H9 (cell line): Measurements from ENCODE around the gene NHSL2. TPM values are rescaled to one million over a fixed set of nuclear protein-coding genes. Genes with fewer than 3 reads are reported as not detected.

Source experiments
- DNase-seq: peaks from one replicate; pipeline ENCODE4 v3.0.0-alpha.2; 2017
- H2AFZ ChIP-seq: one replicate; pipeline ENCODE4 v1.6.1; 2013; ENCODE audit warnings: mild to moderate bottlenecking, low read length, control low read depth, moderate library complexity
- H2AK5ac ChIP-seq: 2 replicates; pipeline ENCODE4 v1.6.1; 2013; ENCODE audit warnings: low read length, control low read depth, mixed read lengths; ENCODE audit not compliant: insufficient read length
- H2BK120ac ChIP-seq: one replicate; pipeline ENCODE4 v1.6.1; 2013; ENCODE audit warnings: low read depth, mild to moderate bottlenecking, low read length, control low read depth, inconsistent platforms; ENCODE audit not compliant: poor library complexity, severe bottlenecking
- H2BK12ac ChIP-seq: 2 replicates; pipeline ENCODE4 v1.6.1; 2013; ENCODE audit warnings: low read length, control low read depth, mixed read lengths, low read depth; ENCODE audit not compliant: insufficient read length
- H2BK15ac ChIP-seq: 2 replicates; pipeline ENCODE4 v1.6.1; 2013; ENCODE audit warnings: low read depth, low read length, control low read depth
- H2BK20ac ChIP-seq: one replicate; pipeline ENCODE4 v1.6.1; 2013; ENCODE audit warnings: low read depth, mild to moderate bottlenecking, low read length, control low read depth, inconsistent platforms; ENCODE audit not compliant: poor library complexity, severe bottlenecking
- H2BK5ac ChIP-seq: 2 replicates; pipeline ENCODE4 v1.6.1; 2013; ENCODE audit warnings: low read length, control low read depth, mixed read lengths; ENCODE audit not compliant: insufficient read length
- H3K14ac ChIP-seq: 2 replicates; pipeline ENCODE4 v1.6.1; 2013; ENCODE audit warnings: low read length, control low read depth; ENCODE audit not compliant: insufficient read depth
- H3K18ac ChIP-seq: 2 replicates; pipeline ENCODE4 v1.6.1; 2013; ENCODE audit warnings: low read depth, mild to moderate bottlenecking, mixed read lengths, low read length, control low read depth; ENCODE audit not compliant: insufficient read length
- H3K23ac ChIP-seq: 2 replicates; pipeline ENCODE4 v1.6.1; 2013; ENCODE audit warnings: low read length, control low read depth, mixed read lengths, low read depth; ENCODE audit not compliant: insufficient read length
- H3K23me2 ChIP-seq: 2 replicates; pipeline ENCODE4 v1.6.1; 2013; ENCODE audit warnings: low read depth, mild to moderate bottlenecking, mixed read lengths, low read length, control low read depth; ENCODE audit not compliant: insufficient read length, poor library complexity, severe bottlenecking
- H3K27ac ChIP-seq: 2 replicates; pipeline ENCODE4 v1.5.1; 2013; ENCODE audit warnings: low read length, control low read depth, mixed read lengths, low read depth; ENCODE audit not compliant: insufficient read length
- H3K27me3 ChIP-seq: 2 replicates; pipeline ENCODE4 v1.6.1; 2013; ENCODE audit warnings: low read length, control low read depth, inconsistent platforms; ENCODE audit not compliant: insufficient read depth
- H3K4ac ChIP-seq: 2 replicates; pipeline ENCODE4 v1.6.1; 2013; ENCODE audit warnings: low read depth, mild to moderate bottlenecking, control low read depth, inconsistent platforms, low read length, moderate library complexity
- H3K4me1 ChIP-seq: 2 replicates; pipeline ENCODE4 v1.6.1; 2013; ENCODE audit warnings: low read length, control low read depth, inconsistent platforms; ENCODE audit not compliant: insufficient read depth
- H3K4me2 ChIP-seq: 2 replicates; pipeline ENCODE4 v1.6.1; 2013; ENCODE audit warnings: low read length, control low read depth, mixed read lengths; ENCODE audit not compliant: insufficient read length, insufficient read depth
- H3K56ac ChIP-seq: 2 replicates; pipeline ENCODE4 v1.6.1; 2013; ENCODE audit warnings: low read depth, mild to moderate bottlenecking, mixed read lengths, low read length, control low read depth; ENCODE audit not compliant: insufficient read length
- H3K79me1 ChIP-seq: 2 replicates; pipeline ENCODE4 v1.6.1; 2013; ENCODE audit warnings: low read depth, mild to moderate bottlenecking, moderate library complexity, low read length, control low read depth, inconsistent platforms; ENCODE audit not compliant: insufficient read depth, poor library complexity, severe bottlenecking
- H3K79me2 ChIP-seq: 2 replicates; pipeline ENCODE4 v1.6.1; 2013; ENCODE audit warnings: low read length, control low read depth, inconsistent platforms; ENCODE audit not compliant: insufficient read depth
- H3K9ac ChIP-seq: 2 replicates; pipeline ENCODE4 v1.6.1; 2013; ENCODE audit warnings: low read length, control low read depth, mixed read lengths; ENCODE audit not compliant: insufficient read length; ENCODE audit errors: extremely low read depth
- H3K9me3 ChIP-seq: one replicate; pipeline ENCODE4 v1.6.1; 2013; ENCODE audit warnings: low read depth, low read length, inconsistent platforms; ENCODE audit not compliant: control insufficient read depth
- H3T11ph ChIP-seq: one replicate; pipeline ENCODE4 v1.6.1; 2013; ENCODE audit warnings: mild to moderate bottlenecking, low read length, control low read depth, inconsistent platforms
- H4K20me1 ChIP-seq: one replicate; pipeline ENCODE4 v1.6.1; 2013; ENCODE audit not compliant: control insufficient read depth, insufficient read length, insufficient read depth
- H4K5ac ChIP-seq: 2 replicates; pipeline ENCODE4 v1.6.1; 2013; ENCODE audit warnings: low read depth, mild to moderate bottlenecking, mixed read lengths, low read length, control low read depth; ENCODE audit not compliant: insufficient read length
- H4K8ac ChIP-seq: replicated peaks from 2 replicates; pipeline ENCODE4 v1.6.1; 2013; ENCODE audit warnings: low read length, control low read depth, mixed read lengths, low read depth; ENCODE audit not compliant: insufficient read length
- H4K91ac ChIP-seq: 2 replicates; pipeline ENCODE4 v1.6.1; 2013; ENCODE audit warnings: low read depth, mild to moderate bottlenecking, moderate library complexity, mixed read lengths, low read length, control low read depth; ENCODE audit not compliant: insufficient read length
- H3K27ac Mint-ChIP-seq, 3 experiments: 2 replicates in 2 of 3; 3 replicates in 1 of 3; pipeline ENCODE4 v1.8.0; 2020 to 2021; ENCODE audit warnings: mixed read lengths in 3 of 3, mild to moderate bottlenecking in 1 of 3, moderate library complexity in 1 of 3
- H3K27me3 Mint-ChIP-seq: 2 replicates; pipeline ENCODE4 v1.8.0; 2021; ENCODE audit warnings: low read depth, mild to moderate bottlenecking, moderate library complexity, mixed read lengths
- H3K36me3 Mint-ChIP-seq, 3 experiments: 2 replicates in 2 of 3; 3 replicates in 1 of 3; pipeline ENCODE4 v1.8.0; 2020 to 2021; ENCODE audit warnings: low read depth in 3 of 3, mixed read lengths in 3 of 3; ENCODE audit not compliant: insufficient read depth in 1 of 3
- H3K4me1 Mint-ChIP-seq, 2 experiments: 2 replicates each; pipeline ENCODE4 v1.8.0; 2020; ENCODE audit warnings: mixed read lengths in 2 of 2
- H3K4me3 Mint-ChIP-seq, 2 experiments: 2 replicates in 1 of 2; 3 replicates in 1 of 2; pipeline ENCODE4 v1.8.0; 2020 to 2021; ENCODE audit warnings: mild to moderate bottlenecking in 2 of 2, mixed read lengths in 2 of 2, moderate library complexity in 1 of 2
- H3K9me3 Mint-ChIP-seq, 2 experiments: 2 replicates in 1 of 2; 3 replicates in 1 of 2; pipeline ENCODE4 v1.8.0; 2020; ENCODE audit warnings: mild to moderate bottlenecking in 2 of 2, mixed read lengths in 2 of 2, moderate library complexity in 1 of 2
- WGBS: extraction: QIAGEN DNeasy Blood & Tissue Kit; methylation state at CpG from one replicate; pipeline ENCODE4 v1.1.7; 2013; ENCODE audit warnings: missing lambda C conversion rate, low lambda C conversion rate, mixed read lengths; ENCODE audit not compliant: insufficient read length; ENCODE audit errors: extremely low coverage; 5-methylcytosine and 5-hydroxymethylcytosine counted together
- total RNA-seq: library from RNA; stranded (reverse); gene quantifications from 2 replicates; pipeline ENCODE4 v1.2.1, GENCODE V29; 2021
- TF ChIP-seq, protein P1 (sequence below): fragments of 200-600 bp; sonication (generic); conservative IDR thresholded peaks from 3 replicates; pipeline ENCODE4 v1.8.0; 2021; ENCODE audit warnings: antibody characterized with exemption, mild to moderate bottlenecking

NHSL2 gene
- total RNA-seq, 1 experiment from 2014 or later, result 6.4 TPM

DNA sequence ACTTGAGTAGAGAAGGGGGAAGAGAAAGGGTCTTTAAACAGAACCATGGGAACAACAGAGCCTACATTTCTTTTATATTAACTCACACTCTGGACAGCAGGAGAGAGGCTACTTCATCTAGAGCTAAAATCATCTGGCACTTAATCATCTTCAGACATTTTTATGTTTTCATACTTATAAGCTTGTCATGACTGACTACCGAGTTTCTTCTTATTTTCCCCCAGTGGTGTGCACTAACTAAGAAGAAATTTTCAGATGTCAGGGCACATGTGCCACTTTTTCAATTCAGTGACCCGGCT, 232.9 kb downstream of the NHSL2 start:
- Histone ChIP-seq H2BK12ac (no peak overlapping the region), H4K5ac (no peak overlapping the region), H3K9ac (no peak overlapping the region), H3K27me3 (no peaks in the 10 kb centered on the region), H3K23ac (no peak overlapping the region), H3K27ac (no peak overlapping the region), H3K4me1 (no peaks in the 10 kb centered on the region), H4K20me1 (no peaks in the 10 kb centered on the region), H2BK120ac (no peak overlapping the region), H3K79me1 (no peaks in the 10 kb centered on the region), H3K18ac (no peak overlapping the region), H3K9me3 (peaks cover 29% of the 10 kb centered on the region), H3K23me2 (no peaks in the 10 kb centered on the region), H3T11ph (no peak overlapping the region), H2AFZ (no peak overlapping the region), H2BK15ac (no peak overlapping the region), H4K91ac (no peak overlapping the region), H3K4ac (no peak overlapping the region), H2BK20ac (no peak overlapping the region), H2AK5ac (no peak overlapping the region), H4K8ac (no peak overlapping the region), H3K4me2 (no peak overlapping the region), H3K79me2 (no peaks in the 10 kb centered on the region), H3K56ac (no peak overlapping the region), H2BK5ac (no peak overlapping the region), H3K14ac (no peak overlapping the region)
- H3K27me3 Mint-ChIP-seq, result no peaks in the 10 kb centered on the region
- peaks cover 19 to 37% (median 27%) of the 10 kb centered on the region in 3 experiments for H3K36me3 Mint-ChIP-seq
- no peak overlapping the region for H3K4me3 Mint-ChIP-seq
- no peaks in the 10 kb centered on the region for H3K4me1 Mint-ChIP-seq
- no peak for DNase-seq
- no CpG with 5 or more reads among the region's 2 CpGs for WGBS
- H3K27ac Mint-ChIP-seq, result no peak overlapping the region
- TF ChIP-seq, protein P1, sequence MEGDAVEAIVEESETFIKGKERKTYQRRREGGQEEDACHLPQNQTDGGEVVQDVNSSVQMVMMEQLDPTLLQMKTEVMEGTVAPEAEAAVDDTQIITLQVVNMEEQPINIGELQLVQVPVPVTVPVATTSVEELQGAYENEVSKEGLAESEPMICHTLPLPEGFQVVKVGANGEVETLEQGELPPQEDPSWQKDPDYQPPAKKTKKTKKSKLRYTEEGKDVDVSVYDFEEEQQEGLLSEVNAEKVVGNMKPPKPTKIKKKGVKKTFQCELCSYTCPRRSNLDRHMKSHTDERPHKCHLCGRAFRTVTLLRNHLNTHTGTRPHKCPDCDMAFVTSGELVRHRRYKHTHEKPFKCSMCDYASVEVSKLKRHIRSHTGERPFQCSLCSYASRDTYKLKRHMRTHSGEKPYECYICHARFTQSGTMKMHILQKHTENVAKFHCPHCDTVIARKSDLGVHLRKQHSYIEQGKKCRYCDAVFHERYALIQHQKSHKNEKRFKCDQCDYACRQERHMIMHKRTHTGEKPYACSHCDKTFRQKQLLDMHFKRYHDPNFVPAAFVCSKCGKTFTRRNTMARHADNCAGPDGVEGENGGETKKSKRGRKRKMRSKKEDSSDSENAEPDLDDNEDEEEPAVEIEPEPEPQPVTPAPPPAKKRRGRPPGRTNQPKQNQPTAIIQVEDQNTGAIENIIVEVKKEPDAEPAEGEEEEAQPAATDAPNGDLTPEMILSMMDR, result no peak
- peaks cover 72 to 76% of the 10 kb centered on the region in 2 experiments for H3K9me3 Mint-ChIP-seq
